Measurements from ENCODE around the gene LRIG2. TPM values are rescaled to one million over a fixed set of nuclear protein-coding genes. Genes with fewer than 3 reads are reported as not detected.
A peak's percentile ranks its signal among the peaks of the same experiment; 100 is the strongest.

The LRIG2 gene
- total RNA-seq, 4 donors from 2014 or later, result 23.0 to 41.9 (median 30.6) TPM

- intact Hi-C loops (cut with DNase I), result no loop called here
- DNase-seq, result no peak
- H3K4me3 ChIP-seq (replicated peaks in 1 of 3), result no peak overlapping the region
- no peak overlapping the region for H3K27ac ChIP-seq
- 97% methylated on average over 2 of the region's 2 CpGs for WGBS, 2 donors
- H3K27me3 ChIP-seq, result no peaks in the 10 kb centered on the region
- no peaks in the 10 kb centered on the region for H3K9me3 ChIP-seq
- H3K36me3 ChIP-seq, result peaks cover 17 to 30% of the 10 kb centered on the region in 2 donors
- H3K4me1 ChIP-seq, result peaks cover 3 to 8% of the 10 kb centered on the region in 2 donors
- TF ChIP-seq CTCF (IDR thresholded peaks at IDR 0.05) (no peak), POLR2A (IDR thresholded peaks at IDR 0.05) (no peak)
These were observed 53.2 kb downstream of the LRIG2 start for GRCh38 chr1:113126207-113126606.

GRCh38 chr1:113128116-113128515 is 55.1 kb downstream of the LRIG2 start:
- no peak for DNase-seq
- Histone ChIP-seq H3K4me1 (peaks cover 3 to 8% of the 10 kb centered on the region in 2 donors), H3K27me3 (no peaks in the 10 kb centered on the region), H3K9me3 (no peaks in the 10 kb centered on the region), H3K36me3 (peaks cover 7 to 21% of the 10 kb centered on the region in 2 donors), H3K4me3 (replicated peaks in 1 of 3) (no peak overlapping the region), H3K27ac (no peak overlapping the region)
- WGBS, 2 donors, result 92 to 96% methylated on average over 2 of the region's 2 CpGs
- intact Hi-C loops (cut with DNase I), result no loop called here
- TF ChIP-seq POLR2A (IDR thresholded peaks at IDR 0.05) (no peak), CTCF (IDR thresholded peaks at IDR 0.05) (no peak)

- H3K27me3 ChIP-seq, result no peaks in the 10 kb centered on the region
- H3K4me1 ChIP-seq, result no peaks in the 10 kb centered on the region
- WGBS, 2 donors, result 82% methylated on average over 6 of the region's 6 CpGs
- H3K9me3 ChIP-seq, result no peaks in the 10 kb centered on the region
- no peak overlapping the region for H3K27ac ChIP-seq
- DNase-seq, result no peak
- H3K36me3 ChIP-seq, result peaks cover 7 to 12% of the 10 kb centered on the region in 2 donors
- no peak overlapping the region for H3K4me3 ChIP-seq (replicated peaks in 1 of 3)
- intact Hi-C loops (cut with DNase I), result no loop called here
- TF ChIP-seq POLR2A (IDR thresholded peaks at IDR 0.05) (no peak), CTCF (IDR thresholded peaks at IDR 0.05) (no peak)
These were observed 56.7 kb downstream of the LRIG2 start for GRCh38 chr1:113129529-113130185.

- H3K27me3 ChIP-seq, result no peaks in the 10 kb centered on the region
- no peak for DNase-seq
- intact Hi-C loops (cut with DNase I), result no loop called here
- no peak overlapping the region for H3K4me3 ChIP-seq (replicated peaks in 1 of 3)
- H3K27ac ChIP-seq, result peak overlapping the region in 1 of 3 donors; percentile 19
- 86 to 93% methylated on average over 4 of the region's 4 CpGs for WGBS, 2 donors
- H3K36me3 ChIP-seq, result no peaks in the 10 kb centered on the region
- no peaks in the 10 kb centered on the region for H3K9me3 ChIP-seq
- TF ChIP-seq CTCF (IDR thresholded peaks at IDR 0.05) (no peak), POLR2A (IDR thresholded peaks at IDR 0.05) (no peak)
- peaks cover 12 to 16% of the 10 kb centered on the region in 2 donors for H3K4me1 ChIP-seq
These were observed 60.0 kb downstream of the LRIG2 start for GRCh38 chr1:113133038-113133437.

- H3K36me3 ChIP-seq, result no peaks in the 10 kb centered on the region
- intact Hi-C loops (cut with DNase I), result no loop called here
- no peak for DNase-seq
- peaks cover 12 to 16% of the 10 kb centered on the region in 2 donors for H3K4me1 ChIP-seq
- peak overlapping the region in 1 of 3 donors; percentile 19 for H3K27ac ChIP-seq
- H3K27me3 ChIP-seq, result no peaks in the 10 kb centered on the region
- TF ChIP-seq POLR2A (IDR thresholded peaks at IDR 0.05), result no peak
- TF ChIP-seq CTCF (IDR thresholded peaks at IDR 0.05), result no peak
- H3K9me3 ChIP-seq, result no peaks in the 10 kb centered on the region
- H3K4me3 ChIP-seq (replicated peaks in 1 of 3), result no peak overlapping the region
- WGBS, 2 donors, result 47% methylated on average over 2 of the region's 2 CpGs
These were observed 60.8 kb downstream of the LRIG2 start for GRCh38 chr1:113133759-113134158.
